Spinal cord (tissue), 10 donors: ENCODE measurements around the gene SNURF. TPM values are rescaled to one million over a fixed set of nuclear protein-coding genes. Genes with fewer than 3 reads are reported as not detected.
"Not testable (repeated sequence)": the region's sequence is repeated elsewhere in the genome, so short reads cannot be mapped to it uniquely, and the experiment has no call there.

Experiments
- DNase-seq, 6 donors: peaks; one replicate each; pipeline versions ENCODE4 v3.0.0 to v3.0.0-alpha.2; 2013 to 2015; ENCODE audit warnings: low spot score in 6 of 6, low read depth in 4 of 6
- H3K27ac ChIP-seq: one replicate; pipeline ENCODE4 v1.5.1; 2013; ENCODE audit warnings: low read depth, low read length, control low read depth
- H3K27me3 ChIP-seq: one replicate; pipeline ENCODE4 v1.6.1; 2013; ENCODE audit warnings: low read length; ENCODE audit not compliant: control insufficient read depth, insufficient read depth
- H3K36me3 ChIP-seq: one replicate; pipeline ENCODE4 v1.6.1; 2013; ENCODE audit warnings: low read length; ENCODE audit not compliant: control insufficient read depth, insufficient read depth
- H3K4me1 ChIP-seq: one replicate; pipeline ENCODE4 v1.6.1; 2013; ENCODE audit warnings: low read length; ENCODE audit not compliant: control insufficient read depth, insufficient read depth
- H3K4me3 ChIP-seq: one replicate; pipeline ENCODE4 v1.5.1; 2013; ENCODE audit warnings: low read depth, low read length, control low read depth
- H3K9me3 ChIP-seq: one replicate; pipeline ENCODE4 v1.6.1; 2013; ENCODE audit warnings: low read length; ENCODE audit not compliant: control insufficient read depth, insufficient read depth
- WGBS: methylation state at CpG from one replicate; pipeline ENCODE4 v1.1.5; 2013; ENCODE audit warnings: missing lambda C conversion rate; ENCODE audit not compliant: insufficient coverage; 5-methylcytosine and 5-hydroxymethylcytosine counted together
- long read RNA-seq, 4 donors: transcript quantifications; one replicate each; lab custom pipeline, GENCODE V29; 2026
- polyA plus RNA-seq, 2 donors: library from polyadenylated mRNA; unstranded; fragments of 120-200 nt; gene quantifications; one replicate each; pipeline ENCODE4 v1.2.1, GENCODE V29; 2013; ENCODE audit not compliant: insufficient read length in 2 of 2
- total RNA-seq, 2 donors: library from RNA; depleted of rRNA in 1 of 2; stranded (reverse); fragments of 120-200 nt in 1 of 2; fragments of >200 nt in 1 of 2; gene quantifications; one replicate each; pipeline versions ENCODE4 v1.2.3 to v1.2.4, GENCODE V29; 2013 to 2014
- donor health status: healthy.

SNURF gene
- total RNA-seq (10 to 100 TPM; 11.2 to 62.9 TPM), polyA plus RNA-seq (1 to 10 TPM; 6.1 to 7.9 TPM)
- long read RNA-seq, donor 1, transcript SNURF-202 (3 exons, 650 nt), result major isoform, 6 of 9 reads
- long read RNA-seq, donor 1, partial matches to known transcripts, result 0 of 9 reads
- long read RNA-seq, donor 1, other reads (novel, unspliced or antisense), result 0 of 9 reads
- long read RNA-seq, donor 2, partial matches to known transcripts, result 0 of 6 reads
- long read RNA-seq, donor 2, other reads (novel, unspliced or antisense), result 0 of 6 reads
- long read RNA-seq, donor 3, partial matches to known transcripts, result 0 of 5 reads
- long read RNA-seq, donor 3, other reads (novel, unspliced or antisense), result 0 of 5 reads
- long read RNA-seq, donor 4, partial matches to known transcripts, result 0 of 5 reads
- long read RNA-seq, donor 4, other reads (novel, unspliced or antisense), result 0 of 5 reads

DNA sequence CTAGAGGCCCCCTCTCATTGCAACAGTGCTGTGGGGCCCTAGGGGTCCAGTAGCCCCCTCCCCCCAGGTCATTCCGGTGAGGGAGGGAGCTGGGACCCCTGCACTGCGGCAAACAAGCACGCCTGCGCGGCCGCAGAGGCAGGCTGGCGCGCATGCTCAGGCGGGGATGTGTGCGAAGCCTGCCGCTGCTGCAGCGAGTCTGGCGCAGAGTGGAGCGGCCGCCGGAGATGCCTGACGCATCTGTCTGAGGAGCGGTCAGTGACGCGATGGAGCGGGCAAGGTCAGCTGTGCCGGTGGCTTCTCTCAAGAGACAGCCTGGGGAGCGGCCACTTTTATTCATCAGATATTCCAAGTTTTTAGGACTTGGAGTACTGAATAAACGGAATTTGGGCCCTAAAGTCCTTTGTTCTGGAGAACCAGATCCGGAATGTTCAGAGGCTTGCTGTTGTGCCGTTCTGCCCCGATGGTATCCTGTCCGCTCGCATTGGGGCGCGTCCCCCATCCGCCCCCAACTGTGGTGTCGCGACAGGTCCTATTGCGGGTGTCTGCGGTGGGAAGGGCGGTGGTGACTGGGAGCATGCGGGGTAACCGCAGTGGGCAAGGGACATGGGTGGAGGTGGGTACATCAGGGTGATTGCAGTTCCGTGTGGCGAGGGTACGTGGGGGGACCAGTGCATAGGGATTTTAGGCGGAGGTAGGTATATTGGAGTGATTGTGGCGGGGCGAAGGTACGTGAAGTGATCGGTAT, at the start of gene SNURF, which contains the start of gene SNRPN:
Gene SNURF (plus strand): TSS at position 205 of the 748 bp plus-strand sequence. CDS start 62 bp downstream, at position 267.
Gene SNRPN (plus strand): TSS at position 205 of the 748 bp plus-strand sequence. CDS start 19,467 bp downstream, outside the sequence.
- WGBS, result 40% methylated on average over 46 of the region's 47 CpGs
- Histone ChIP-seq H3K27ac (peak within 1 kb of the TSS; percentile 93), H3K4me3 (peak within 1 kb of the TSS; percentile 86), H3K27me3 (no peaks in the 10 kb centered on the region), H3K36me3 (no peaks in the 10 kb centered on the region), H3K9me3 (no peaks in the 10 kb centered on the region), H3K4me1 (no peaks in the 10 kb centered on the region)
- peak; percentile 41 to 93 (median 54) for DNase-seq

DNA sequence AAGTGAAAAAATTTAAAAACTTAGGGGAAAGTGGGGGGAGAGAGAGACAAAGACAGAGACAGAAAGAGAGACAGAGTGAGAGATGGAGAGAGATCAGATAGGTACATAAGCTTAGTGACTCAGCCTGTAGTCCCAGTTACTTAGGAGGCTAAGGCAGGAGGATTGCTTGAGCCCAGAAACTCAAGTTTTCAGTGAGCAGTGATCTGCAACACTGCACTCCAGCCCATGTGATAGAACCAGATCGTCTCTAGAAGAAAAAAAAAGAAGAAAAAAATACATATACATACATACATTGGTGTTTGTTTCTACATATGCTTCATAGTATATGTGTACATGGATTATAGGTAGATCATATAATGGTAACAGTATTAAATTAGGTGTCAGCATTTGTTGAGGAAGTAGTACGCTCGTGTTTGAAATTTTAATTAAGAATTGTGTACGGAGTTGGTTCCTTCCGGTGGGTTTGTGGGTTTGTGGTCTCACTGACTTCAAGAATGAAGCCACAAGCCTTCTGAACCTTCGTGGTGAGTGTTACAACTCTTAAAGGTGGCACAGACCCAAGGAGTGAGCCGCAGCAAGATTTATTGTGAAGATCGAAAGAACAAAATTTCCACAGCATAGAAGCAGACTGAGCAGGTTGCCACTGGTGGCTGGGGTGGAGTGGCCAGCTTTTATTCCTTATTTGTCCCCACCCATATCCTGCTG, 38.3 kb upstream of the SNURF start:
- Histone ChIP-seq H3K9me3 (peaks cover 1% of the 10 kb centered on the region), H3K36me3 (peaks cover 3% of the 10 kb centered on the region), H3K27ac (no peak overlapping the region), H3K27me3 (no peaks in the 10 kb centered on the region), H3K4me3 (no peak overlapping the region), H3K4me1 (no peaks in the 10 kb centered on the region)
- no peak for DNase-seq
- WGBS, result 66% methylated on average over 3 of the region's 8 CpGs

GRCh38 chr15:24917431-24917830, 37.4 kb upstream of the SNURF start:
- no peak for DNase-seq
- Histone ChIP-seq H3K9me3 (peaks cover 1% of the 10 kb centered on the region), H3K4me1 (no peaks in the 10 kb centered on the region), H3K27me3 (no peaks in the 10 kb centered on the region), H3K36me3 (peaks cover 3% of the 10 kb centered on the region), H3K27ac (no peak overlapping the region), H3K4me3 (no peak overlapping the region)
- WGBS, result 88% methylated on average over 7 of the region's 14 CpGs

- no peaks in the 10 kb centered on the region for H3K4me1 ChIP-seq
- peaks cover 3% of the 10 kb centered on the region for H3K36me3 ChIP-seq
- H3K4me3 ChIP-seq, result no peak overlapping the region
- WGBS, result 87% methylated on average over 2 of the region's 2 CpGs
- H3K27me3 ChIP-seq, result no peaks in the 10 kb centered on the region
- no peak for DNase-seq
- peaks cover 1% of the 10 kb centered on the region for H3K9me3 ChIP-seq
- no peak overlapping the region for H3K27ac ChIP-seq
Measured at GRCh38 chr15:24919446-24919845, 35.3 kb upstream of the SNURF start.

DNA sequence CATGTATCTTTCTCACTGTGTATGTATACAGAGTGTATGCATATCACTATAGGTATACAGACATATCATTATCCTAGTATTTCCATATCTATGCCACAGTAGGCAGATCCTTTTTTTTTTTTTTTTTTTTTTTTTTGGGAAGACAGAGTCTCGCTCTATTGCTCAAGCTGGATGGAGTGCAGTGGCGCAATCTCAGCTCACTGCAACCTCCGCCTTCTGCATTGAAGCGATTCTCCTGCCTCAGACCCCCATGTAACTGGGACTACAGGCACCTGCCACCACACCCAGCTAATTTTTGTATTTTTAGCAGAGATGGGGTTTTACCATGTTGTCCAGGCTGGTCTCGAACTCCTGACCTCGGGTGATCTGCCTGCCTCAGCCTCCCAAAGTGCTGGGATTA, 32.0 kb upstream of the SNURF start:
- not testable (repeated sequence) for H3K27ac ChIP-seq, DNase-seq, H3K9me3 ChIP-seq, H3K4me3 ChIP-seq, H3K4me1 ChIP-seq, H3K27me3 ChIP-seq, H3K36me3 ChIP-seq
- 83% methylated on average over 4 of the region's 6 CpGs for WGBS

DNA sequence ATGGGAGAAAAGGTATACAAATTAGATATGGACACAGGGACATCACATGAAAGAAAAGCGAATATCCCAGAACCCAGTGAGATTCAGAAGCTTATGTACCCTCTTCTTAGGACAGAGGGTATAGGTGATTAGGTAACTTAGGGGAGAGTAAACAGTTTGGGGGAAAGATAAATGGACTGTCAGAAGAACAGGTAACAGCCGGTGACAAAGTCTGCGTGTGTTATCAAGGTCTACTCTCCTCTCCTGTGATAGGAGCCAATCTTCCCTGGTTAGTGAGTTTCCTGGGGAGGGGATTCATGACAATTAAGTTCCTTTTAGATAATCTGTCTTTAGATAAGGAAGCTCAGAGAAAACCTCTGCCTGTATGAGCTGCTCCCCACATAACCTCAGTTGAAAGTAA, 30.6 kb upstream of the SNURF start:
- WGBS, result 60% methylated on average over 1 of the region's 3 CpGs

GRCh38 chr15:24924621-24925020, 30.2 kb upstream of the SNURF start:
- DNase-seq, result no peak
- Histone ChIP-seq H3K36me3 (peaks cover 3% of the 10 kb centered on the region), H3K9me3 (no peaks in the 10 kb centered on the region), H3K27ac (no peak overlapping the region), H3K4me1 (no peaks in the 10 kb centered on the region), H3K4me3 (no peak overlapping the region), H3K27me3 (no peaks in the 10 kb centered on the region)
- 100% methylated on average over 1 of the region's 2 CpGs for WGBS

More for the DNA sequence above, 30.6 kb upstream of the SNURF start:
- Histone ChIP-seq H3K27me3 (no peaks in the 10 kb centered on the region), H3K4me3 (no peak overlapping the region), H3K27ac (no peak overlapping the region), H3K4me1 (no peaks in the 10 kb centered on the region), H3K9me3 (no peaks in the 10 kb centered on the region), H3K36me3 (peaks cover 3% of the 10 kb centered on the region)
- DNase-seq, result no peak

- not testable (repeated sequence) for H3K4me1 ChIP-seq, H3K36me3 ChIP-seq, H3K27ac ChIP-seq, H3K4me3 ChIP-seq, H3K27me3 ChIP-seq, DNase-seq, H3K9me3 ChIP-seq
- whole genome bisulfite sequencing, result 88% methylated on average over 8 of the region's 10 CpGs
Measured at GRCh38 chr15:24931874-24932732, 22.7 kb upstream of the SNURF start.

GRCh38 chr15:24933716-24934115, 21.1 kb upstream of the SNURF start:
- Histone ChIP-seq H3K9me3 (no peaks in the 10 kb centered on the region), H3K4me3 (no peak overlapping the region), H3K36me3 (no peaks in the 10 kb centered on the region), H3K27ac (no peak overlapping the region), H3K27me3 (no peaks in the 10 kb centered on the region), H3K4me1 (no peaks in the 10 kb centered on the region)
- WGBS, result 80% methylated on average over 1 of the region's 7 CpGs
- DNase-seq, result no peak
